HG02943 (cell line): ENCODE results near the gene UBE2J1.
A peak's percentile ranks its signal among the peaks of the same experiment; 100 is the strongest.
"Not testable (repeated sequence)": the region's sequence is repeated elsewhere in the genome, so short reads cannot be mapped to it uniquely, and the experiment has no call there.

Experiments
- ATAC-seq: cut with Tn5 transposase; IDR thresholded peaks from one replicate; pipeline ENCODE4 v1.9.1; 2021; ENCODE audit warnings: mild to moderate bottlenecking, low read depth, moderate library complexity; ENCODE audit not compliant: unreplicated experiment

Gene UBE2J1

DNA sequence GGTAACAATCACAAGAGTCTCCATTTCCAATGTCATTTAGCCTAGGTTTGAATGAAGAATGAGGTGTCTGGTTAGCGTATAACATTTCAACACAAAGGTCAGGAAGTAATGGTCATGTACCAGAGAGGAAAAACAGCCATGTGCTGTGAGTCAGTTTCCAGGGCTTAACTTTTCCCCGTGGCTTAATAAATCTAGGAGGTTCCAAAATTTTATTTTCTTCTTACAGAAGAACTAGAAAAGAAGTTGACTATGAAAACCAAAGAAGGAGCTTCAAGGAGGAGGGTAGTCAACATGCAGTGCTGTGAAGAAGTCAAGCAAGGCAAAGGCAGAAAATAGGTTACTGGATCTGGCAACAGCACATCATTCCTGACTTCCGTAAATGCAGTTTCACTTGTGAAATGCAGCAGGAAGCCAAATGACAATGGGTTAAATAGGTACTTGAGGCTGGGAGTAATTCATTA is 29.0 kb downstream of the UBE2J1 start:
- no peak for ATAC-seq

DNA sequence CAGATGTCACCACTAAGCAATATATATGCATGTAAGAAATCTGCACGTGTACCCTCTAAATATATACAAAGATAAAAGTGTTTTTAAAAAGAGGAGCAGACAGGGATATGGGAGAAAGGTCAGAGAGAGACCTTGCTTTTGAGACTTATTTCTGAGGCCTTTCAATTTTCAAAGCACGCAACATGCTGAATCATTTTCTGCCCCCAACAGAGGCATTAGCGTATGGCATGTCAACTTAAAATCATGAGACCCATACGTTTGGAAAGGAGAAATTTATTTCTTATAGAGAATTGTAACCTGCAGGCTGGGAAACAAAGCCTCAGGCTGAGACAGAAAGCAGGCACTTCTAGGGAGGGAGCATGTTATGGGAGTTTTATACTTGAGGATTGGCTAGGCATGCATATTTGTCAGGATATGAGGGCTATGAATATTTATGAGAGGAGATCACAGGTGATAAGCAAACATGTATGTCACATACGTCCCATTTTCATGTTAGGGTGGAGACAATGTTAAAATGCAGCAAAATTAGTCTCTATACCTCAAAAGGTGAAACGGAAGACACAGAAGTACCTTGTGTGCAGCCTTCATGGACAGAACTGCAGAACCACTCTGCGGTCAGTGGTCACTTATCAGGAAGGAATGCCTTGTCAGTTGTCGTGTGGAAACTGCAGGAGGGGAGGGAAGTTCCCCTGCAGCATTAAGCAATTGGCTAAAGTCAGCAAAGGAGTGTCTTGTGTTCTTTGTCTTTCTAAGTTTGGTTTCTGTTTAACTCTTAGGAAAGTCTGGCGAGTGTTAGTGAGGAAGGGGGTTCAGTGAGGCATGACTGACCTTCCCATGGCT is 31.2 kb downstream of the UBE2J1 start:
- ATAC-seq: no peak

DNA sequence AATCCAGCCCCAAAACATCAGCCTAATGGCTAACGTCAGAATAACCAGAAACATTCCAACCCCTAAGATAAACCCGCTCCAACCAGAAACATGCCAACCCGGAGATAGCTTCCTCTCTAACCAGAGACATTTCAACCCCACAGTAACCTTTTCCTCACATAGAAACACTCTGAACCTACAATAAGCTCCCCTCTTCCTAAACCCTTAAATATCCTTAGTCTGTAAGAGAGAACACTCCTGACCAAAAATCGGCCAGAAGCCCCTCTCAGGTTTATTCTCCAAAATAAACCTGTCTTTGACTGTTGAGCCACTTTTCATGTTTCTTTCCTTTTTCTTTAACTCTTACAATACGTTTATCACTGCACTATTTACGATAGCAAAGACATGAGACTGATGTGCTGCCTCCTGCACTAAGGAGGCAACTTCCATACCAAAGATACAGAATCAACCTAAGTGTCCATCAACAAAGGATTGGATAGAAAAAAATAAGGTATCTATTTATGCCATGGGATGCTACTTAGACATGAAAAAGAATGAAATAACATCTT is 32.4 kb downstream of the UBE2J1 start:
- no peak for ATAC-seq

DNA sequence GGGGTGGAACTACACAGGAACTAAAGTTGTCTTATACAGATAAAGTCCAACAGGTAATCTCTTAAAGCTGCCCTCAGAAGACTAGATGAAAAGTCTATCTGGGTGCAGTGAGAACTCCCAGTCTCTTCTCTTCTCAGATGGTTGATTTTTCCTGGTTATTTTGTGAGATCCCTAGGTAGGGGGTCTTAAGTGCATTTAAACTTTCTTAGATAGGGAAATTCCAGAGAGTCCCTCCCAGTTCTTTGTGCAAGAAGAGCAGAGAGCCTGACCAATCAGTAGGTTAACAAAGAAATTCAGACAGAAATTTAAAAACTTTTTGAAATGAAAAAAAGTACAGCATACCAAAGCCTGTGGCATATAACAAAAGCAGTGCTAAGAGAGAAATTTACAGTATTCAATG is 35.5 kb downstream of the UBE2J1 start:
- ATAC-seq: no peak

DNA sequence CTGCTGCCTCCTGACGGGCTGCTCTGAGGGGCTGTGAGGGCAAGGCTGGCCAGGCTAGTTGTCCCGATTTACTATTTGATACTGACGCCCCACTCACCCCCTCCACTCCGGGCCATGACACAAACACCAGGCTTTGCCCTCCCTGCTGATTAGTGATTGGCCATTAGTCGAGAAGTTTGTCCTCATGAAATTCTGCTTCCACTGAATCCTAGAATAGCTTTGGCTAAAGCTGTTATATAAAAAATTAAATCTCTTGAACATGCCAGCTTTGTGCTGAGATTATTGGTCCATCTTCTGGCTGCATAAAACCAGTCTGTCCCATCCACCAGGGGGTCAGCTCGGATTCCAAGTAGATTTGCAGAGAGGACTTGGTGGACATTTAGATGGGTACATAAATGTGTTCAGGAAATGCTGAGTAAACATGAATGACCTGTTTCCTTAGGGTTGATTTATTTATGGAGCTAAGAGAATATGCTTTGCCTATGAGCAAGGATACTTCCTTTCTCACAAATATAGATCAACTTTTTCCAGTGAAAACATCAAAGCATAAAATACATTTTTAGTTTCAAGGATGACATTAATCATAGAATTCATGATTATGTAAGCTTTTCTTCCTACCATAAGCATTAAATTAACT is 37.2 kb downstream of the UBE2J1 start, which contains the start of gene GABRR2:
TSS of gene GABRR2 (minus strand) at position 51 of the 637 bp plus-strand sequence. CDS start 134 bp downstream, outside the sequence.
- ATAC-seq: no peak

DNA sequence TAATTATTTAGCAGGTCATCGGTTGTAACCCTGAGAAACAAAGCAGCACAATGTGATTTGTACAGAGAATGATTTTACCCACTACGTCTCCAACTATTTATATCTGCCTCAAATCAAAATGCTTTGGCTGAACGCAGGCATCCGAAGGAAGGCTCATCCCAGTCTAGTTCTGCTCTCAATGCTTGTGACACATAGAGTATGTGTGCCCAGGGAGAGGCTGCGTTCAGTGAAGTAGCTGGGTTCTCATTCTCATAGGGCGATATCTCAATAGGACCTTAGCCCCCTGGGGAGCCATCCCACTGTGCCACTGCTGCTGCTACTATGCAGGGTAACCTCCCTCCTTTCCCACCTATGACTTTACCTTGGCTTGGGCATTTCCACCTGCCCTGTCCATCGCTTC is 37.8 kb downstream of the UBE2J1 start:
- ATAC-seq: no peak

DNA sequence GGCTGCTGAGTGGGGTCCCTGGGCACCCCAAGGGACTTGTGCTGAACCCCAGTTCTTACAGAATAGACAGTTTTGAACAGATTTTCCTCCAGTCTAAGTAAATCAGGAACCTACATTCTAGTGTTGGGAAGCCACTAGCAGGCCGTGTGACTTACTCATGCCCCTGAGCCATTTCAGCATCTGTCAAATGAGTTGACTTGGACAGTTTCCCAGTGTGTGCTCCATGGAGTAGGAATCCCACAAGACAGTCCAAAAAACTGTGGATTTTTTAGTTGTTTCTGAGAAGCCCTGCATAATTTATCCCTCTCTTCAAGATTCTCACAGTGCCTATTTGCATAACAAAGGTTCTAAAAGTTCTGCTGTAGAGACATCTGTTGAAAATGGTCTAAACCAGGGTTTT is 39.5 kb downstream of the UBE2J1 start:
- ATAC-seq: no peak

DNA sequence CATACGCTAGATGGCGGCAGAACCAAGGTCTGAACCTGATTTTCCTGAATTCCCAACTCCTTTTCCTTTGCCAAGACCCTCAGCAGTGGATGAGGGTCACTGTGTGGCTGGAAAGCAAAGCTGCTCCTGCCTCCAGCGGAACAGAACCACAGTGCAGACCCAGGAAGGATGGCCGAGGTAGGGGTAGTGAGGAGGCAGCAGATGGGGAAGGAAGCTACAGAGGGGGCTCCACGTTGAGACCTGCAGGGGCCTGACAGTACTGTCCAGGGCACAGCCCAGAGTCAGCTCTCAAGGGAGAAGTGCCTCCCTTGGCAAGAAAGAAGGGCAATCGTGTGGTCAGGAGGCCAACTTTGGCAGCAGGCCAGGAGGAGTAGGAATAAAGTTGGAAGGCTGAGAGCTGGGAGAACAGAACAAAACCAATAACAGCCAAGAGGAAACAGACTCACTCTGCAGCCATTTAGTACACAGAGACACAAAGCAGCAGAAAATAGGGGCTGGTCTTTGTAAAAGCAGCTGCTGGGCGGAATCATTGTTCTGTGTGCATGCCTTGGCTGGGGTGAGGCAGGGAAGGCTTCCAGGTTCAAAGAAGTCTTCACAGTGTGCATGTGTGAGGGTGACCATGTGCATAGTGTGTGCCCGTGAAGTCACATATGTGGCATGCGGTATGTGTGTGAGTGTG is 40.5 kb downstream of the UBE2J1 start:
- ATAC-seq: no peak

DNA sequence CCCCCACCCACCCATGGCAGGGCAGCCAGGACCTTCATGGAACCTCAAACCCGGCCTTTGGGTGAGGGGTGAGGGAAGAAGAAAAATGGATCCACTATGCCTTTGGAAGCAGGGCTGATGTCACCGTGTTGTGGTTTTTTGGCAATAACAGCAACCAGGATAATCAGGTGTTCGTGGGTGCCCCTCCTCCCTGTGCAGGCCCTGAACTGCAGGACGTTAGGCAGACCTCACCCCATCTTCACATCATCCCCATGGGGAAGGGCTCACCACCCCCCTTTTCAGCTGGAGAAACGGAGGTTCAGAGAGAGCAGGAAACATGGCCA is 41.0 kb downstream of the UBE2J1 start:
- no peak for ATAC-seq

DNA sequence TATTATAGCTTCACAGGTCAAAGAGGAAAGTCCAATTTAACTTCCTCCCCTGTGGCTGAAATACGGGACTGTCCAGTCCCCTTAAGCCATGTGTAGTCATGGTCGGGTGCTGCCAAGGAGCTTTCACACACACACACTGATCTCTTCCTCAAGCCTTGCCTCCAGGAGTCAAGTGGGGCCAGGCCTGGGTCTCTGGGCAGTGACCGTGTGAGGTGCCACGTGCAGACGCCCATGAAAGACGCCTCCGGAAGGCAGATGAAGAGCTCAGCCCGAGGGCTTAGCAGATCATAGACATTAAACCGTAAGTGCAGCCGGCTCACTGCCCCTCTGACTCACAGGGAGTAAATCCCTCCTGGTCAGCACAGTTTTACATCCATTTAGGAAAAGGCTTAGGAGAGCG is 41.6 kb downstream of the UBE2J1 start:
- no peak for ATAC-seq

DNA sequence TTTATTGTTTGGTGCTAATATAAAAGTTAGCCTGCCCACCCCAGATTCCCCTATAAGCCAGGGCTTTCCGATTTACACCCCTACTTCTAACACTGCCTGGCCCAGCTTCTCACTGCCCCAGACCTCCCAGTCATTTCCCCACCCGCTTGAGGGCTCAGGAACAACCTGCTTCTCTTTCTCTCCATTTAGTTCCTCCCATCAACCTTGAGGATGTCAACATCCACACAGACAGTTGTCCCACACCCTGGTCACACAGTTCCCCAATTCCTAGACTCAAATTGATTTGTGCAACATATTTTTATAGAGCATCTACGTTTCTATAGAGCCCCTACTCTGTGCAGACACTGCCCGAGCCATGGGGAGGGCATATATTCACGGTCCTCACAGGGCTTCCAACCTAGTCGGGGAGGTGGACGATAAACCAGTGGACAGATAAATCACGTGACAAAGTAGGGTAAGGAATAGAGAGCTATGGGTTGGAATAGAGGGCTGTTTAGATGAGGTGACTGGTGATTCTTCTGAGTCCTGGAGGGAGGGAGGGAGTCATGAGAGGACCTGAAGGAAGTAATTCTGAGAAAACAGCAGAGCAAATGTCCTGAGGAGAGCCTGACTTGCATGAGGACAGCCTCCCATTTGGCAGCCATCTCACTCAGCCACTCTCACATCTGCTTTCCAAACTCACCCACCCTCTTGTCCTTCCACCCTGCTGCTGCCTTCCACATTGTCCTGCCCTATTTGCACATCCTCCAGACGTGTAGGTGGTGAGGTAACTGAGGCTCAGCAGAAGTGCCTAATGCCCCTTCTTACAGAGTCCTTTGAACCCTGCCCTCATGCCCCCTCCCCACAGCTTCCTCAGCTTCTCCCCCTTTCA is 43.8 kb downstream of the UBE2J1 start:
- ATAC-seq: no peak

DNA sequence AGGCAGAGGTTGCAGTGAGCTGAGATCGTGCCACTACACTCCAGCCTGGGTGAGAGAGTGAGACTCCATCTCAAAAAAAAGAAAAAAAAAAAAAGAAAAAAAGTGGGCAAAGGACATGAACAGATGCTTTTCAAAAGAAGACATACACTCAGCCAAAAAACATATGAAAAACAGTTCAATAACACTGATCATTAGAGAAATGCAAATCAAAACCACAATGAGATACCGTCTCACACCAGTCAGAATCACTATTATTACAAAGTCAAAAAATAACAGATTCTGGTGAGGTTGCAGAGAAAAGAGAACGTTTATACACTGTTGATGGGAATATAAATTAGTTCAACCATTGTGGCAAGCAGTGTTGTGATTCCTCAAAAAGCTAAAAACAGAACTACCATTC is 48.0 kb downstream of the UBE2J1 start:
- not testable (repeated sequence) for ATAC-seq

DNA sequence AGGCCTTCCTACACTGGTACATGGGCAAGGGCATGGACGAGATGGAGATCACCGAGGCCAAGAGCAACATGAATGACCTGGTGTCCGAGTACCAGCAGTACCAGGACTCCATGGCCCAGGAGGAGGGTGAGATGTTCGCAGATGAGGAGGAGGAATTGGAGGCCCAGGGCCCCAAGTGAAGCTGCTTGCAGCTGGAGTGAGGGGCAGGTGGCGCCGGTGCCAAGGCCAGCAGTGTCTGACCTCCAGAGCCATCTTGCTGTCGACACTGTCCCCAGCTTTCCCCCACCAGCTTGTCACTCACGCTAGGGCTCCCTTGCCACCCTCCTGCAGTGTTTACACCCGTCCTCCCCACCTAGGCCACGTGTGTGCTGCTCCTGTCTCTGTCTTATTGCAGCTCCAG is 49.6 kb downstream of the UBE2J1 start:
- no peak for ATAC-seq

DNA sequence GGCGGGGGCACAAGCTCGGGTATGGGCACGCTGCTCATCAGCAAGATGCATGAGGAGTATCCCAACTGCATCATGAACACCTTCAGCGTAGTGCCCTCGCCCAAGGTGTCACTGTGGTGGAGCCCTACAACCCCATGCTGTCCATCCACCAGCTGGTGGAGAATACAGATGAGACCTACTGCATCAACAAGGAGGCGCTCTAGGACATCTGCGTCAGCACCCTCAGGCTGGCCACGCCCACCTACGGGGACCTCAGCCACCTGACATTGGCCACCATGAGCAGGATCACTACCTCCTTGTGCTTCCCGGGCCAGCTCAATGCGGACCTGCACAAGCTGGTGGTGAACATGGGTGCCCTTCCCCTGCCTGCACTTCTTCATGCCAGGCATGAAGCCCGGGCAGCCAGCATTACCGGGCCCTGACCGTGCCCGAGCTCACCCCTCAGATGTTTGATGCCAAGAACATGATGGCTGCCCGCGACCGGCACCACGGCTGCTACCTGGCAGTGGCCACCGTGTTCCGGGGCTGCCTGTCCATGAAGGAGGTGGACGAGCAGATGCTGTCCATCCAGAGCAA is 50.2 kb downstream of the UBE2J1 start:
- no peak for ATAC-seq

DNA sequence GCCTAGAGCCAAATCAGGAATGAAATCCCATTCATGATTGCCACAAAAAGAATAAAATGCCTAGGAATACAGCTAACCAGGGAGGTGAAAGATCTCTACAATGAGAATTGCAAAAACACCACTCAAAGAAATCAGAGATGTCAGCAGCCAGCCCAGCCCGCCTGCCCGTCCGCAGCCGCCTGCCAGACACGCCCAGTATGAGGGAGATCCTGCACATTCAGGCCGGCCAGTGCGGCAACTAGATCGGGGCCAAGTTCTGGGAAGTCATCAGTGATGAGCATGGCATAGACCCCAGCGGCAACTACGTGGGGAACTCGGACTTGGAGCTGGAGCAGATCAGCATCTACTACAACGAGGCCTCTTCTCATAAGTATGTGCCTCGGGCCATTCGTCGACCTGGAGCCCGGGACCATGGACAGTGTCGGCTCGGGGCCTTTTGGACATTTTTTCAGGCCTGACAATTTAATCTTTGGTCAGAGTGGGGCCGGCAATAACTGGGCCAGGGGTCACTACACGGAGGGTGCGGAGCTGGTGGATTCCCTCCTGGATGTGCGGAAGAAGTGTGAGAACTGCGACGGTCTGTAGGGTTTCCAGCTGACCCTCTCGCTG is 50.8 kb downstream of the UBE2J1 start:
- no peak for ATAC-seq

DNA sequence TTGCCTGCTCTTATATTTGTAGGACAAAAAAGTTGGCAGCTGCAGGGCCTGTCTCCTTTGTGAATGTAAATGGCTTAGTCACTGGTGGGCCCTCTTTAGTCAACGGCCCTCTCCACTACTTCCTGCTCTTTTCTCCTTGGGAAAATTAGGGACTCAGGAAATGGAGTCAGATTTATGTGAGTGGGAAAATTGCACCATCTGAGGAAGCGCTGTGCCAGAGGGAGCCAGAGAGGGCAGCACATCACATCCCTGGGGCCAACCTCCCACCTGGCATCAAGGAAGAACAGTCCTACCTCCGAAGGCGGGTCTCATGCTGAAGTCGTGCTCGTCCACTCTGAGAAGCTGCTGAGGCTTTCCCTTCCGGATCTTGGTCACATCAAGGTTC is 53.1 kb downstream of the UBE2J1 start:
- ATAC-seq: no peak

DNA sequence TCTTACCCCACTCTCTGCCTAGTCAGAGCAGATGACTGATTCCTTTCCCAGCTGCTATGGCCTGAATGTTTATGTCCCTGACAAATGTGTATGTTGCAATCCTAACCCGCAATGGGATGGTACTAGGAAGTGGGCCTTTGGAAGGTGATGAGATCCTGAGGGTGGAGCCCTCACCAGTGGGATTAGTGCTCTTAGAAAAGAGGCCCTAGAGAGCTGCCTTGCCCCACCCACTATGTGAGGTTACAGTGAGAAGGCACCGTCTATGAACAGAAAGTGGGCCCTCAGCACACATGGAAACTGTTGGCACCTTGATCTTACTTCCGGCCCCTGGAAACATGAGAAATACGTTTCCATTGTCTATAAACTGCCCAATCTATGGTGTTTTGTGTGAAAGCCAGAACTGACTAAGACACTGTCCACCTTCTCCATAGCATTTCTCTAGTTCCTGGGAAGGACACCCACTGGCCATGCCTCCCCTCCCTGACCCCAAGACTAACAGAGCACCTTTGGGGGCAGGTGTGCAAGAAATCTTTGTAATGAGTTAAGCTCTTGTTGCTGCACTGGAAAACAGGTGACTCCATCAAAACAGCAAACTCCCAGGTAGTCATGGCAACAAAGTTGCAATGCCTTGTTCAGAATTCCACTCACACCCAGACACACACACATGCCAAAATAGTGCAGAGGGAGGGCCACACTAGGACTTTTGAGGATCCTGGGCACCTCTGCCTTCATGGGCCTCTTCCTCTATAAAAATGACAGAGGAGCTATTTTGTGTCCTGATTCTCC is 53.6 kb downstream of the UBE2J1 start:
- no peak for ATAC-seq

DNA sequence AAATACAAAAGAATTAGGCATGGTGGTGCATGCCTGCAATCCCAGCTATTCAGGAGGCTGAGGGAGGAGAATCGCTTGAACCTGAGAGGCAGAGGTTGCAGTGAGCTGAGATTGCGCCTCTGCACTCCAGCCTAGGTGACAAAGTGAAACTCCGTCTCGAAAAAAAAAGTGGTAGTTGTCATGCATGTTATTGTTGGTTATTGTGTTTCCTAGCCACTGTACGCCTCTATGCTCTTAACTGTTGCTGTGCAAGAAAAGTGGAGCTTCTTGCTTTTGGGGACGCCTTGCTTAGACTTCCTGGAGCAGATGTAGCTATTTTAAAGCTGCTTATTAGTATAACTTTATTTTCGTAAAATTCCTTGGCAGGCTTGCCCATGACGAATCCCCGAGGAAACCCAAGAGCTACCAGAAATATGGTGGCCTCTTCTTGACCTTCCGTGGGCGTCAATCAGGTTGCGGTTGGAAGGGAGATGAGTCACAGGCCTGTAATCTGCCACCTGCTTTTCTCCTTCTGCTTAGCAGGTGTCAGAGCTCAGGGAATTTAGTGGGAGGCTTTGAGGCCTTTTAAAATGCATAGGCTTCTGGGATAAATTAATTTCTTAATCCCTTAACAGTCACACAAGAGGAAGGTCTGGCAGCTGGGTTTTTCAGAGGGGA is 54.7 kb downstream of the UBE2J1 start:
- ATAC-seq: peak; percentile 97
